HepG2 (cell line): ENCODE results near the gene UBR4. TPM values are rescaled to one million over a fixed set of nuclear protein-coding genes. Genes with fewer than 3 reads are reported as not detected.
A peak's percentile ranks its signal among the peaks of the same experiment; 100 is the strongest.

ENCODE experiments used
- ATAC-seq: fragments of 200-7000 bp; cut with Tn5 transposase; 3 replicates; pipeline ENCODE4 v1.9.1; 2020; ENCODE audit warnings: mild to moderate bottlenecking, moderate library complexity
- BruUV-seq: library from RNA; stranded (reverse); fragments of 400-500 nt; replicated peaks from 2 replicates; lab custom pipeline; 2021; lab: Mats Ljungman, UMichigan
- CTCF ChIA-PET: fragments of 300-600 bp; formaldehyde crosslinking; extraction: SDS; loops from one replicate; lab custom pipeline; 2021; ENCODE audit warnings: low total read pairs, inconsistent platforms, low intra/inter-chr PET ratio; lab: Yijun Ruan, JAX
- POLR2A ChIA-PET: fragments of 350-600 bp; sonication (Branson Sonifier 250); formaldehyde crosslinking; loops from one replicate; lab custom pipeline; 2020; ENCODE audit warnings: antibody characterized with exemption, inconsistent platforms; lab: Yijun Ruan, JAX
- DNase-seq: peaks from one replicate; pipeline ENCODE4 v3.0.0-alpha.2; 2015; ENCODE audit warnings: low spot score
- FAIRE-seq: peaks from 3 replicates; lab custom pipeline; 2011; peaks lifted over from hg19 to GRCh38; lab: Jason Lieb, UNC
- H2AFZ ChIP-seq: one replicate; pipeline ENCODE4 v1.6.1; 2011; ENCODE audit warnings: low read length, inconsistent platforms
- H3K27ac ChIP-seq: fragments of 300-600 bp; 3 replicates; pipeline ENCODE4 v1.8.0; 2011; ENCODE audit warnings: mixed run types, mild to moderate bottlenecking, mixed read lengths, low read length, inconsistent platforms; ENCODE audit not compliant: insufficient read depth; ENCODE audit errors: extremely low read length
- H3K27me3 ChIP-seq, 2 experiments: fragments of 200-600 bp in 1 of 2; 2 replicates in 1 of 2; 3 replicates in 1 of 2; pipeline versions ENCODE4 v1.6.0 to v1.8.0; 2011; ENCODE audit warnings: low read length in 2 of 2, mild to moderate bottlenecking in 2 of 2, moderate library complexity in 2 of 2, inconsistent platforms in 1 of 2; ENCODE audit not compliant: insufficient read depth in 2 of 2, control insufficient read depth in 1 of 2
- H3K36me3 ChIP-seq, 2 experiments: fragments of 200-600 bp in 1 of 2; replicated peaks in 1 of 2; 2 replicates in 1 of 2; 3 replicates in 1 of 2; pipeline versions ENCODE4 v1.5.1 to v1.8.0; 2011; ENCODE audit warnings: low read length in 2 of 2, inconsistent platforms in 1 of 2; ENCODE audit not compliant: insufficient read depth in 2 of 2, control insufficient read depth in 1 of 2
- H3K4me1 ChIP-seq: 2 replicates; pipeline ENCODE4 v1.5.1; 2012; ENCODE audit warnings: low read length, inconsistent platforms; ENCODE audit not compliant: insufficient read depth
- H3K4me2 ChIP-seq: 2 replicates; pipeline ENCODE4 v1.6.0; 2011; ENCODE audit warnings: low read depth, low read length, inconsistent platforms
- H3K4me3 ChIP-seq, 3 experiments: fragments of 200-600 bp in 1 of 3; sonication (generic), shearing (Covaris generic) in 1 of 3; replicated peaks in 1 of 3; 2 replicates each; pipeline ENCODE4 v1.5.1; 2011 to 2016; ENCODE audit warnings: low read length in 3 of 3, inconsistent platforms in 2 of 3, low read depth in 2 of 3, mild to moderate bottlenecking in 2 of 3, control low read depth in 1 of 3, mixed read lengths in 1 of 3; ENCODE audit not compliant: insufficient read depth in 1 of 3
- H3K79me2 ChIP-seq: one replicate; pipeline ENCODE4 v1.6.1; 2011; ENCODE audit warnings: low read length, inconsistent platforms; ENCODE audit not compliant: insufficient read depth
- H3K9ac ChIP-seq: 2 replicates; pipeline ENCODE4 v1.6.0; 2011; ENCODE audit warnings: mild to moderate bottlenecking, low read depth, low read length, inconsistent platforms; ENCODE audit not compliant: insufficient read depth
- H3K9me3 ChIP-seq: 2 replicates; pipeline ENCODE4 v1.5.1; 2012; ENCODE audit warnings: mild to moderate bottlenecking, low read length
- H4K20me1 ChIP-seq: 2 replicates; pipeline ENCODE4 v1.6.0; 2011; ENCODE audit warnings: inconsistent platforms, mild to moderate bottlenecking, low read length, moderate library complexity; ENCODE audit not compliant: insufficient read depth
- AHR ChIP-seq: IDR thresholded peaks from 2 replicates; pipeline ENCODE4 v1.6.1; 2018; ENCODE audit warnings: missing genetic modification reagents, missing compliant biosample characterization
- CEBPB ChIP-seq: IDR thresholded peaks from 2 replicates; pipeline ENCODE4 v1.6.1; 2011; ENCODE audit warnings: low read depth, low read length, improper control_type of control experiment, borderline replicate concordance
- FIP1L1 ChIP-seq: fragments of 200-400 bp; formaldehyde crosslinking; IDR thresholded peaks from 2 replicates; pipeline ENCODE4 v1.6.1; 2018; ENCODE audit warnings: low read depth, mild to moderate bottlenecking, low read length, moderate library complexity, borderline replicate concordance; ENCODE audit not compliant: insufficient read depth
- IRF2 ChIP-seq: IDR thresholded peaks from 2 replicates; pipeline ENCODE4 v1.6.1; 2018; ENCODE audit warnings: missing genetic modification reagents, missing compliant biosample characterization
- KAT8 ChIP-seq: IDR thresholded peaks from 2 replicates; pipeline ENCODE4 v1.6.1; 2016; ENCODE audit warnings: missing genetic modification reagents, missing compliant biosample characterization
- KLF15 ChIP-seq: sonication (generic); formaldehyde crosslinking; IDR thresholded peaks from 2 replicates; pipeline ENCODE4 v1.8.1; 2023; ENCODE audit warnings: borderline replicate concordance, mild to moderate bottlenecking, inconsistent platforms, missing genetic modification reagents, mixed read lengths
- KLF9 ChIP-seq: IDR thresholded peaks from 2 replicates; pipeline ENCODE4 v1.6.1; 2016; ENCODE audit warnings: low read depth
- RBM22 ChIP-seq: fragments of 200-400 bp; formaldehyde crosslinking; optimal IDR thresholded peaks from 2 replicates; pipeline ENCODE3; 2017; ENCODE audit warnings: mild to moderate bottlenecking, low read length, moderate library complexity
- ZBTB7A ChIP-seq: sonication (generic); formaldehyde crosslinking; IDR thresholded peaks from 2 replicates; pipeline ENCODE4 v1.8.0; 2022; ENCODE audit warnings: mild to moderate bottlenecking, missing genetic modification reagents
- ZNF3 ChIP-seq: IDR thresholded peaks from 2 replicates; pipeline ENCODE4 v1.7.0; 2017; ENCODE audit warnings: inconsistent platforms
- ZNF788 ChIP-seq: sonication (generic); formaldehyde crosslinking; IDR thresholded peaks from 2 replicates; pipeline ENCODE4 v1.5.0; 2020; ENCODE audit warnings: mild to moderate bottlenecking, missing genetic modification reagents, borderline replicate concordance
- WGBS: methylation state at CpG from one replicate; pipeline ENCODE4 v1.1.6; 2017; ENCODE audit warnings: low lambda C conversion rate; 5-methylcytosine and 5-hydroxymethylcytosine counted together
- in situ Hi-C: cut with HindIII; loops from 2 replicates; pipeline ENCODE4 v1.10.0; 2017; ENCODE audit warnings: low pct_unique_long_range_greater_than_20kb; ENCODE audit not compliant: extremely low pct_ligation_motif_present
- intact Hi-C: fragments of 100-400 bp; cut with micrococcal nuclease; formaldehyde crosslinking; loops from one replicate; pipeline ENCODE4 v1.10.0; 2022; ENCODE audit not compliant: unreplicated experiment
- polyA plus RNA-seq, 8 experiments: library from polyadenylated mRNA; depleted of rRNA in 3 of 8; stranded (reverse) in 7 of 8; unstranded in 1 of 8; fragments of >200 nt; fragmentation: Illumina TruSeq in 4 of 8; extraction: Trizol in 4 of 8; gene quantifications; 2 replicates each; pipeline versions ENCODE4 v1.2.1 to v1.2.3, GENCODE V29; 2011 to 2016; ENCODE audit warnings: low read depth in 4 of 8, missing spikeins in 1 of 8, mixed read lengths in 1 of 8; ENCODE audit not compliant: insufficient read depth in 1 of 8
- total RNA-seq, 5 experiments: library from RNA; depleted of rRNA; stranded (reverse); fragments of >200 nt; fragmentation: Illumina TruSeq; extraction: Trizol; gene quantifications; 2 replicates each; pipeline ENCODE4 v1.2.3, GENCODE V29; 2016; ENCODE audit warnings: low read depth in 1 of 5
- TF ChIP-seq, protein P1 (sequence below): sonication (generic); formaldehyde crosslinking; IDR thresholded peaks from 2 replicates; pipeline ENCODE4 v1.5.0; 2020; ENCODE audit warnings: missing genetic modification reagents

The UBR4 gene
- total and polyA plus RNA-seq, 2 of the 13 experiments (the other 11 are each of a cell fraction or from before 2014, with no cell fraction given): 59.1 to 106 TPM

DNA sequence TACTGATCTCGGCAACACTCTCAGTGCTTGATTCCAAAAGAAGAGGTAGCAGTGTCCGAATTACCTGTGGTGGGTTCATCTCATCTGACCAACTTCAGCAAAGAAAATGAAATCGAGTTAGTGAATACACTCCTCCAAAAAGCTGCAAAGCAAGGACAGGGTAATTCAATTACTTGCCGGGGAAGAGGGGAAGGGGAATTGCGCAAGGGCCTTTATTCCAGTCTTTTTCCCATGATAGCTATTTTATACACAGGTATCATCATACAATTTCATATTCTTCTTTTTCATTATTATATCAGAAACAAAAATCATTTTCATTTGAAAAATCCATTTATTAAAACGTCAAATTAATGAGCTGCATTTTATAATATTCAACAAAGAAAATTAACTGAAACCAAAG, 42.9 kb downstream of the UBR4 start:
- H2AFZ ChIP-seq: no peak overlapping the region
- ChIA-PET CTCF (no interaction called here), POLR2A (no interaction called here)
- H3K9me3 ChIP-seq: no peaks in the 10 kb centered on the region
- no peak overlapping the region for H3K9ac ChIP-seq
- H3K4me2 ChIP-seq: no peak overlapping the region
- no peak overlapping the region for H3K4me3 ChIP-seq
- no peaks in the 10 kb centered on the region for H3K4me1 ChIP-seq
- intact Hi-C loops: no loop called here
- no peak for ATAC-seq
- BruUV-seq: no TSS peak
- H3K36me3 ChIP-seq: peaks cover 52 to 95% of the 10 kb centered on the region in 2 experiments
- H4K20me1 ChIP-seq: no peaks in the 10 kb centered on the region; the same call in 1 of the 2 replicates
- TF ChIP-seq CEBPB: peak; percentile 66
- TF ChIP-seq ZNF788 (CRISPR knock-in tag): no peak
- TF ChIP-seq ZNF3 (CRISPR knock-in tag): no peak
- TF ChIP-seq KLF9 (CRISPR knock-in tag): no peak
- no peak for TF ChIP-seq RBM22
- TF ChIP-seq AHR (CRISPR knock-in tag): no peak
- in situ Hi-C loops: no loop called here
- no peaks in the 10 kb centered on the region for H3K79me2 ChIP-seq
- no peak for DNase-seq
- no peak for FAIRE-seq
- no peaks in the 10 kb centered on the region for H3K27me3 ChIP-seq
- H3K27ac ChIP-seq: no peak overlapping the region
- 95% methylated on average over 6 of the region's 6 CpGs for WGBS

DNA sequence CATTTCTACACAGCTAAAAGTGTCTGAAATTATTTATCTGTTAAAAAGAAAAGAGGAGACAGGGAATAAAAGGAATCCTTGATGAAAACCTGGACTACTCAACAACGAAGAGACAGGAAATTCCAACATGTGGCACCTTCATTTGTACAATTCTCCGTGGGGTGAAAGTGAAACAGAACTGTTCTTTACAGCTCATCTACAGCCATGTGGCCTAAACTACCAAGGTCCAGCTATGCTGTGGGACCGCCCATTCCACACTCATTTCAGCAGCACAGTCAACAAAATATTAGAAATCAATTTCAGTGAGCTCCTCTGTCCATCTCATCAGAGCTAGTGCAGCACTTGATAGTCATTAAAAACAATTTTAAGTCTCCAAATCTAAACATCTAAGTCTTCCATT, 44.0 kb downstream of the UBR4 start:
- H3K9ac ChIP-seq: no peak overlapping the region
- in situ Hi-C loops: no loop called here
- no peak for ATAC-seq
- no peak for TF ChIP-seq KLF15 (CRISPR knock-in tag)
- TF ChIP-seq, protein P1, sequence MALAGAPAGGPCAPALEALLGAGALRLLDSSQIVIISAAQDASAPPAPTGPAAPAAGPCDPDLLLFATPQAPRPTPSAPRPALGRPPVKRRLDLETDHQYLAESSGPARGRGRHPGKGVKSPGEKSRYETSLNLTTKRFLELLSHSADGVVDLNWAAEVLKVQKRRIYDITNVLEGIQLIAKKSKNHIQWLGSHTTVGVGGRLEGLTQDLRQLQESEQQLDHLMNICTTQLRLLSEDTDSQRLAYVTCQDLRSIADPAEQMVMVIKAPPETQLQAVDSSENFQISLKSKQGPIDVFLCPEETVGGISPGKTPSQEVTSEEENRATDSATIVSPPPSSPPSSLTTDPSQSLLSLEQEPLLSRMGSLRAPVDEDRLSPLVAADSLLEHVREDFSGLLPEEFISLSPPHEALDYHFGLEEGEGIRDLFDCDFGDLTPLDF (CRISPR knock-in tag): no peak
- TF ChIP-seq FIP1L1: no peak
- no peak for TF ChIP-seq ZBTB7A
- TF ChIP-seq IRF2 (CRISPR knock-in tag): no peak
- TF ChIP-seq KAT8 (CRISPR knock-in tag): no peak
- TF ChIP-seq, all 625 proteins: peak for 0
- no peak overlapping the region for H3K4me3 ChIP-seq
- DNase-seq: no peak
- 88% methylated on average over 3 of the region's 3 CpGs for WGBS
- intact Hi-C loops: no loop called here
- CTCF ChIA-PET: no interaction called here
- peaks cover 59 to 98% of the 10 kb centered on the region in 2 experiments for H3K36me3 ChIP-seq
- H4K20me1 ChIP-seq: no peaks in the 10 kb centered on the region; the same call in 1 of the 2 replicates
- H3K4me2 ChIP-seq: no peak overlapping the region
- H3K79me2 ChIP-seq: no peaks in the 10 kb centered on the region
- no peaks in the 10 kb centered on the region for H3K27me3 ChIP-seq
- no peaks in the 10 kb centered on the region for H3K9me3 ChIP-seq
- POLR2A ChIA-PET: interaction anchor here (0.7 kb wide), 1 partner anchor 16 kb away, joined by 3 read pairs; no protein-coding TSS in a partner anchor
- FAIRE-seq: no peak
- no TSS peak for BruUV-seq
- H3K27ac ChIP-seq: no peak overlapping the region
- no peak overlapping the region for H2AFZ ChIP-seq
- no peaks in the 10 kb centered on the region for H3K4me1 ChIP-seq
